ENCODE results near the gene HIGD1B.

- TF ChIP-seq POLR2A (IDR thresholded peaks at IDR 0.05) (no peak), CTCF (IDR thresholded peaks at IDR 0.05) (no peak)
Observed at GRCh38 chr17:44844390-44844830, 3.3 kb upstream of the HIGD1B start.

All from Peyer's patch (tissue), 4 donors.